HepG2 (cell line): ENCODE data around the gene MTA2. TPM values are rescaled to one million over a fixed set of nuclear protein-coding genes. Genes with fewer than 3 reads are reported as not detected.
A peak's percentile ranks its signal among the peaks of the same experiment; 100 is the strongest.

Experiments used
- ATM ChIP-seq: fragments of 450-650 bp; IDR thresholded peaks from 2 replicates; pipeline ENCODE4 v1.7.1; 2017; ENCODE audit warnings: mild to moderate bottlenecking, borderline replicate concordance
- BHLHE40 ChIP-seq: IDR thresholded peaks from 2 replicates; pipeline ENCODE4 v1.6.1; 2011; ENCODE audit warnings: low read length, improper control_type of control experiment
- EEA1 ChIP-seq: sonication (generic); formaldehyde crosslinking; IDR thresholded peaks from 2 replicates; pipeline ENCODE4 v1.5.1; 2020; ENCODE audit warnings: mild to moderate bottlenecking, missing genetic modification reagents, borderline replicate concordance
- HDAC1 ChIP-seq: sonication (generic); formaldehyde crosslinking; IDR thresholded peaks from 2 replicates; pipeline ENCODE4 v1.5.1; 2020; ENCODE audit warnings: mild to moderate bottlenecking, missing genetic modification reagents
- HNF4A ChIP-seq: sonication (generic); formaldehyde crosslinking; IDR thresholded peaks from 2 replicates; pipeline ENCODE4 v1.4.0; 2020; ENCODE audit warnings: missing genetic modification reagents
- JDP2 ChIP-seq: sonication (generic); formaldehyde crosslinking; IDR thresholded peaks from 2 replicates; pipeline ENCODE4 v1.8.1; 2022; ENCODE audit warnings: missing genetic modification reagents, borderline replicate concordance
- KLF11 ChIP-seq: IDR thresholded peaks from 2 replicates; pipeline ENCODE4 v1.6.1; 2016; ENCODE audit warnings: missing compliant biosample characterization
- SAFB2 ChIP-seq: sonication (generic); formaldehyde crosslinking; IDR thresholded peaks from 2 replicates; pipeline ENCODE4 v1.5.1; 2020; ENCODE audit warnings: missing genetic modification reagents, low read depth, mild to moderate bottlenecking, borderline replicate concordance
- SMARCE1 ChIP-seq: fragments of 450-650 bp; IDR thresholded peaks from 2 replicates; pipeline ENCODE4 v1.6.1; 2017; ENCODE audit warnings: borderline replicate concordance
- SNAI1 ChIP-seq: sonication (generic); formaldehyde crosslinking; IDR thresholded peaks from 2 replicates; pipeline ENCODE4 v1.5.0; 2020; ENCODE audit warnings: mild to moderate bottlenecking, missing genetic modification reagents, borderline replicate concordance
- ZBTB42 ChIP-seq: sonication (generic); formaldehyde crosslinking; IDR thresholded peaks from 2 replicates; pipeline ENCODE4 v1.5.0; 2020; ENCODE audit warnings: mild to moderate bottlenecking, missing genetic modification reagents
- ZBTB7A ChIP-seq: sonication (generic); formaldehyde crosslinking; IDR thresholded peaks from 2 replicates; pipeline ENCODE4 v1.8.0; 2022; ENCODE audit warnings: mild to moderate bottlenecking, missing genetic modification reagents
- ZBTB7B ChIP-seq: sonication (generic); formaldehyde crosslinking; IDR thresholded peaks from 2 replicates; pipeline ENCODE4 v1.4.0; 2020; ENCODE audit warnings: missing genetic modification reagents
- ZC3H4 ChIP-seq: sonication (generic); formaldehyde crosslinking; IDR thresholded peaks from 2 replicates; pipeline ENCODE4 v1.4.0; 2020; ENCODE audit warnings: missing genetic modification reagents, borderline replicate concordance
- ZMYM2 ChIP-seq: sonication (generic); formaldehyde crosslinking; IDR thresholded peaks from 2 replicates; pipeline ENCODE4 v1.8.0; 2022; ENCODE audit warnings: mild to moderate bottlenecking, missing genetic modification reagents
- ZSCAN21 ChIP-seq: sonication (generic); formaldehyde crosslinking; IDR thresholded peaks from 2 replicates; pipeline ENCODE4 v1.8.0; 2022; ENCODE audit warnings: mild to moderate bottlenecking, missing genetic modification reagents, moderate library complexity, borderline replicate concordance
- polyA plus RNA-seq, 8 experiments: library from polyadenylated mRNA; depleted of rRNA in 3 of 8; stranded (reverse) in 7 of 8; unstranded in 1 of 8; fragments of >200 nt; fragmentation: Illumina TruSeq in 4 of 8; extraction: Trizol in 4 of 8; gene quantifications; 2 replicates each; pipeline versions ENCODE4 v1.2.1 to v1.2.3, GENCODE V29; 2011 to 2016; ENCODE audit warnings: low read depth in 4 of 8, missing spikeins in 1 of 8, mixed read lengths in 1 of 8; ENCODE audit not compliant: insufficient read depth in 1 of 8
- total RNA-seq, 5 experiments: library from RNA; depleted of rRNA; stranded (reverse); fragments of >200 nt; fragmentation: Illumina TruSeq; extraction: Trizol; gene quantifications; 2 replicates each; pipeline ENCODE4 v1.2.3, GENCODE V29; 2016; ENCODE audit warnings: low read depth in 1 of 5
- TF ChIP-seq, protein P1 (sequence below): sonication (generic); formaldehyde crosslinking; IDR thresholded peaks from 2 replicates; pipeline ENCODE4 v1.4.0; 2020; ENCODE audit warnings: mild to moderate bottlenecking, missing genetic modification reagents
- TF ChIP-seq, protein P2 (sequence below): sonication (generic); formaldehyde crosslinking; IDR thresholded peaks from 2 replicates; pipeline ENCODE4 v1.5.1; 2020; ENCODE audit warnings: mild to moderate bottlenecking, missing genetic modification reagents, moderate library complexity
- TF ChIP-seq, protein P3 (sequence below): sonication (generic); formaldehyde crosslinking; IDR thresholded peaks from 2 replicates; pipeline ENCODE4 v1.4.0; 2020; ENCODE audit warnings: missing genetic modification reagents, mild to moderate bottlenecking, borderline replicate concordance
- TF ChIP-seq, protein P4 (sequence below): sonication (generic); formaldehyde crosslinking; IDR thresholded peaks from 2 replicates; pipeline ENCODE4 v1.4.0; 2020; ENCODE audit warnings: mild to moderate bottlenecking, missing genetic modification reagents
- TF ChIP-seq, protein P5 (sequence below): sonication (generic); formaldehyde crosslinking; IDR thresholded peaks from 2 replicates; pipeline ENCODE4 v1.5.0; 2020; ENCODE audit warnings: mild to moderate bottlenecking, missing genetic modification reagents

The MTA2 gene
- total and polyA plus RNA-seq, 2 of the 13 experiments (the other 11 are each of a cell fraction or from before 2014, with no cell fraction given) = 14.0 to 70.0 TPM

DNA sequence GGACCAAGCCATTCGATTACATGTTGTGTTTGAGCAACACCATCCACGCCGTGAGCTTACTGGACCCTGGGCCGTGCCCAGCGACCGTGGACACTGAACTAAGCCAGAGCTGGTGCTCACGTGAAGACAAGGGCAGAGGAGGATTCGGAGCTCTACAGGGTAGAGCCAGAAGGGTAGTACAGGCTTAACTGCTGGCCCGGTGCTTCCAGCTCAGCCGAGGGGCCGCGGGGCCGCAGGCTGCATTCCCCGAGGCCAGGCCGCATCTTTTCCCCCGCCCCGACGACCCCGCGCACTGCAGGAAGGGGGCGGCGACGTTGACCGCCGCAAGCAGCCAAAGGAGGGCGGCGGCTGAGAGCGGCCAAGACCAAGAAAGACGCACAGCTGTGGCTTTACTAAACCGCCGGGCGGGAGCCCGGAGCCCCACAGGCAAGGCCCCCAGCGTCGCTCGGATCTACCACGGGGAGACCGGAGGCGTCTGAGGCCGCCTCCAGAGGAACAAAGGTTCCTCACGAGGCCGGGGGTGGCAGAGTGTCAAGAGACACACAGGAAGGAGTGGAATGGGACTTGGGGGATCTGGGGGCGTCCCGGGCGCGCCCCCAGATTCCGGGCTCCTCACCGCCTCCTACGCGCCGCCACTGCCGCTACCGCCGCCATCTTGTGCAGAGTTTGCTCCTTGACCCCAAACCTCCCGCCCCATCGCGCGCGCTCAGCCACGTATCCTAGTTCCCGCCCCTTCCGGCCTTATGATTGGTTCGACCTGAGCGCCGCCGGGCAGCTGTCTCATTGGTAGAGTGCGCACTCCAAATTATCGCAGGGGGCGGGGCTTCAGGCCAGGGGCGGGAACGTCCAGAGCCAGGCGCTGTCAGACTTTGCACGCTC is 44.5 kb upstream of the MTA2 start, which contains the start of gene GANAB (continued):
- TF ChIP-seq, protein P1, sequence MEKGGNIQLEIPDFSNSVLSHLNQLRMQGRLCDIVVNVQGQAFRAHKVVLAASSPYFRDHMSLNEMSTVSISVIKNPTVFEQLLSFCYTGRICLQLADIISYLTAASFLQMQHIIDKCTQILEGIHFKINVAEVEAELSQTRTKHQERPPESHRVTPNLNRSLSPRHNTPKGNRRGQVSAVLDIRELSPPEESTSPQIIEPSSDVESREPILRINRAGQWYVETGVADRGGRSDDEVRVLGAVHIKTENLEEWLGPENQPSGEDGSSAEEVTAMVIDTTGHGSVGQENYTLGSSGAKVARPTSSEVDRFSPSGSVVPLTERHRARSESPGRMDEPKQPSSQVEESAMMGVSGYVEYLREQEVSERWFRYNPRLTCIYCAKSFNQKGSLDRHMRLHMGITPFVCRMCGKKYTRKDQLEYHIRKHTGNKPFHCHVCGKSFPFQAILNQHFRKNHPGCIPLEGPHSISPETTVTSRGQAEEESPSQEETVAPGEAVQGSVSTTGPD (CRISPR knock-in tag) = no peak
- no peak for TF ChIP-seq JDP2 (CRISPR knock-in tag)
- TF ChIP-seq KLF11 (CRISPR knock-in tag) = no peak
- no peak for TF ChIP-seq ZC3H4 (CRISPR knock-in tag)
- TF ChIP-seq, protein P2, sequence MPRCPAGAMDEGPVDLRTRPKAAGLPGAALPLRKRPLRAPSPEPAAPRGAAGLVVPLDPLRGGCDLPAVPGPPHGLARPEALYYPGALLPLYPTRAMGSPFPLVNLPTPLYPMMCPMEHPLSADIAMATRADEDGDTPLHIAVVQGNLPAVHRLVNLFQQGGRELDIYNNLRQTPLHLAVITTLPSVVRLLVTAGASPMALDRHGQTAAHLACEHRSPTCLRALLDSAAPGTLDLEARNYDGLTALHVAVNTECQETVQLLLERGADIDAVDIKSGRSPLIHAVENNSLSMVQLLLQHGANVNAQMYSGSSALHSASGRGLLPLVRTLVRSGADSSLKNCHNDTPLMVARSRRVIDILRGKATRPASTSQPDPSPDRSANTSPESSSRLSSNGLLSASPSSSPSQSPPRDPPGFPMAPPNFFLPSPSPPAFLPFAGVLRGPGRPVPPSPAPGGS (CRISPR knock-in tag) = no peak; the same call in 1 of the 2 replicates
- TF ChIP-seq ZBTB7B (CRISPR knock-in tag) = 0 out of 2 replicates have a peak, but pooled peaks have one; percentile 51
- TF ChIP-seq ZBTB42 (CRISPR knock-in tag) = peak; percentile 82; the same call in 1 of the 2 replicates
- peak; percentile 77 for TF ChIP-seq HNF4A
- TF ChIP-seq BHLHE40 = peak; percentile 52; the same call in 1 of the 2 replicates
- TF ChIP-seq ZBTB7A (CRISPR knock-in tag) = no peak
- TF ChIP-seq, protein P3, sequence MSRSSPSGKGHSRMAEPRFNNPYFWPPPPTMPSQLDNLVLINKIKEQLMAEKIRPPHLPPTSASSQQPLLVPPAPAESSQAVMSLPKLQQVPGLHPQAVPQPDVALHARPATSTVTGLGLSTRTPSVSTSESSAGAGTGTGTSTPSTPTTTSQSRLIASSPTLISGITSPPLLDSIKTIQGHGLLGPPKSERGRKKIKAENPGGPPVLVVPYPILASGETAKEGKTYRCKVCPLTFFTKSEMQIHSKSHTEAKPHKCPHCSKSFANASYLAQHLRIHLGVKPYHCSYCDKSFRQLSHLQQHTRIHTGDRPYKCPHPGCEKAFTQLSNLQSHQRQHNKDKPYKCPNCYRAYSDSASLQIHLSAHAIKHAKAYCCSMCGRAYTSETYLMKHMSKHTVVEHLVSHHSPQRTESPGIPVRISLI (CRISPR knock-in tag) = no peak
- TF ChIP-seq, protein P4, sequence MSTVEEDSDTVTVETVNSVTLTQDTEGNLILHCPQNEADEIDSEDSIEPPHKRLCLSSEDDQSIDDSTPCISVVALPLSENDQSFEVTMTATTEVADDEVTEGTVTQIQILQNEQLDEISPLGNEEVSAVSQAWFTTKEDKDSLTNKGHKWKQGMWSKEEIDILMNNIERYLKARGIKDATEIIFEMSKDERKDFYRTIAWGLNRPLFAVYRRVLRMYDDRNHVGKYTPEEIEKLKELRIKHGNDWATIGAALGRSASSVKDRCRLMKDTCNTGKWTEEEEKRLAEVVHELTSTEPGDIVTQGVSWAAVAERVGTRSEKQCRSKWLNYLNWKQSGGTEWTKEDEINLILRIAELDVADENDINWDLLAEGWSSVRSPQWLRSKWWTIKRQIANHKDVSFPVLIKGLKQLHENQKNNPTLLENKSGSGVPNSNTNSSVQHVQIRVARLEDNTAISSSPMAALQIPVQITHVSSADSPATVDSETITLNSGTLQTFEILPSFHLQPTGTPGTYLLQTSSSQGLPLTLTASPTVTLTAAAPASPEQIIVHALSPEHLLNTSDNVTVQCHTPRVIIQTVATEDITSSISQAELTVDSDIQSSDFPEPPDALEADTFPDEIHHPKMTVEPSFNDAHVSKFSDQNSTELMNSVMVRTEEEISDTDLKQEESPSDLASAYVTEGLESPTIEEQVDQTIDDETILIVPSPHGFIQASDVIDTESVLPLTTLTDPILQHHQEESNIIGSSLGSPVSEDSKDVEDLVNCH (CRISPR knock-in tag) = no peak
- no peak for TF ChIP-seq ZMYM2 (CRISPR knock-in tag)
- no peak for TF ChIP-seq EEA1 (CRISPR knock-in tag)
- TF ChIP-seq, protein P5, sequence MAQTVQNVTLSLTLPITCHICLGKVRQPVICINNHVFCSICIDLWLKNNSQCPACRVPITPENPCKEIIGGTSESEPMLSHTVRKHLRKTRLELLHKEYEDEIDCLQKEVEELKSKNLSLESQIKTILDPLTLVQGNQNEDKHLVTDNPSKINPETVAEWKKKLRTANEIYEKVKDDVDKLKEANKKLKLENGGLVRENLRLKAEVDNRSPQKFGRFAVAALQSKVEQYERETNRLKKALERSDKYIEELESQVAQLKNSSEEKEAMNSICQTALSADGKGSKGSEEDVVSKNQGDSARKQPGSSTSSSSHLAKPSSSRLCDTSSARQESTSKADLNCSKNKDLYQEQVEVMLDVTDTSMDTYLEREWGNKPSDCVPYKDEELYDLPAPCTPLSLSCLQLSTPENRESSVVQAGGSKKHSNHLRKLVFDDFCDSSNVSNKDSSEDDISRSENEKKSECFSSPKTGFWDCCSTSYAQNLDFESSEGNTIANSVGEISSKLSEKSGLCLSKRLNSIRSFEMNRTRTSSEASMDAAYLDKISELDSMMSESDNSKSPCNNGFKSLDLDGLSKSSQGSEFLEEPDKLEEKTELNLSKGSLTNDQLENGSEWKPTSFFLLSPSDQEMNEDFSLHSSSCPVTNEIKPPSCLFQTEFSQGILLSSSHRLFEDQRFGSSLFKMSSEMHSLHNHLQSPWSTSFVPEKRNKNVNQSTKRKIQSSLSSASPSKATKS (CRISPR knock-in tag) = no peak
- no peak for TF ChIP-seq SMARCE1
- peak; percentile 77 for TF ChIP-seq HDAC1 (CRISPR knock-in tag)
- no peak for TF ChIP-seq ATM
- no peak; the same call in 1 of the 2 replicates for TF ChIP-seq SAFB2 (CRISPR knock-in tag)
- no peak for TF ChIP-seq ZSCAN21 (CRISPR knock-in tag)
- TF ChIP-seq SNAI1 (CRISPR knock-in tag) = no peak
